G401 (cell line): ENCODE measurements around the gene JMJD1C. TPM values are rescaled to one million over a fixed set of nuclear protein-coding genes. Genes with fewer than 3 reads are reported as not detected.

Experiments used
- DNase-seq: peaks from one replicate; pipeline ENCODE4 v3.0.0-alpha.2; 2015; ENCODE audit warnings: low spot score
- in situ Hi-C: cut with HindIII; loops from 2 replicates; pipeline ENCODE4 v1.10.0; 2016; ENCODE audit warnings: low sequenced_read_pairs, mixed read lengths
- total RNA-seq: library from RNA; depleted of rRNA; stranded (reverse); fragments of >200 nt; shearing (Covaris generic); gene quantifications from 2 replicates; pipeline ENCODE4 v1.2.3, GENCODE V29; 2014; rRNA removed

Gene JMJD1C
- total RNA-seq, 1 experiment from 2014 or later: 29.1 TPM

- DNase-seq: no peak
- in situ Hi-C loops: no loop called here
These were observed 333.1 kb downstream of the JMJD1C start for GRCh38 chr10:63132651-63133055.

- in situ Hi-C loops: no loop called here
- DNase-seq: no peak
These were observed 335.9 kb downstream of the JMJD1C start for GRCh38 chr10:63129888-63130287.

- in situ Hi-C loops: no loop called here
- DNase-seq: no peak
These were observed 337.3 kb downstream of the JMJD1C start for GRCh38 chr10:63128443-63128842.

GRCh38 chr10:63125459-63125858, 340.3 kb downstream of the JMJD1C start:
- in situ Hi-C loops: no loop called here
- no peak for DNase-seq

- in situ Hi-C loops: no loop called here
- DNase-seq: no peak
These were observed 341.9 kb downstream of the JMJD1C start for GRCh38 chr10:63123727-63124362.

- in situ Hi-C loops: no loop called here
- no peak for DNase-seq
These were observed 345.2 kb downstream of the JMJD1C start for GRCh38 chr10:63120554-63120953.

- in situ Hi-C loops: no loop called here
- no peak for DNase-seq
These were observed 346.7 kb downstream of the JMJD1C start for GRCh38 chr10:63119041-63119440.

Other genes with a start within 250 kb of the JMJD1C start
- gene REEP3, start 55.4 kb upstream of the JMJD1C start, total RNA-seq: 18.6 and 21.7 TPM in 2 replicates